Mesothelial cell of epicardium (in vitro differentiated cells): Measurements from ENCODE around the gene DHRS7B. TPM values are rescaled to one million over a fixed set of nuclear protein-coding genes. Genes with fewer than 3 reads are reported as not detected.

Experiments used
- DNase-seq, 2 experiments: peaks; one replicate each; pipeline ENCODE4 v3.0.0; 2021; ENCODE audit warnings: low spot score in 2 of 2; ENCODE audit not compliant: unreplicated experiment in 2 of 2
- H3K27ac Mint-ChIP-seq: 2 replicates; pipeline ENCODE4 v1.8.0; 2021; ENCODE audit warnings: mixed read lengths
- H3K27me3 Mint-ChIP-seq: 2 replicates; pipeline ENCODE4 v1.8.0; 2021; ENCODE audit warnings: low read depth, mixed read lengths
- H3K36me3 Mint-ChIP-seq: 2 replicates; pipeline ENCODE4 v1.8.0; 2021; ENCODE audit warnings: mixed read lengths
- H3K4me1 Mint-ChIP-seq: 2 replicates; pipeline ENCODE4 v1.8.0; 2021; ENCODE audit warnings: mixed read lengths
- H3K4me3 Mint-ChIP-seq: 2 replicates; pipeline ENCODE4 v1.8.0; 2021; ENCODE audit warnings: mild to moderate bottlenecking, moderate library complexity, mixed read lengths
- H3K9me3 Mint-ChIP-seq: 2 replicates; pipeline ENCODE4 v1.8.0; 2021; ENCODE audit warnings: mixed read lengths
- total RNA-seq: library from RNA; stranded (reverse); gene quantifications from 3 replicates; pipeline ENCODE4 v1.2.1, GENCODE V29; 2021
- TF ChIP-seq, protein P1 (sequence below): fragments of 200-600 bp; sonication (generic); IDR thresholded peaks from one replicate; pipeline ENCODE4 v1.5.0; 2021; ENCODE audit warnings: antibody characterized with exemption; ENCODE audit not compliant: unreplicated experiment

The DHRS7B gene
- total RNA-seq, 1 donor from 2014 or later, result 19.8 TPM

DNA sequence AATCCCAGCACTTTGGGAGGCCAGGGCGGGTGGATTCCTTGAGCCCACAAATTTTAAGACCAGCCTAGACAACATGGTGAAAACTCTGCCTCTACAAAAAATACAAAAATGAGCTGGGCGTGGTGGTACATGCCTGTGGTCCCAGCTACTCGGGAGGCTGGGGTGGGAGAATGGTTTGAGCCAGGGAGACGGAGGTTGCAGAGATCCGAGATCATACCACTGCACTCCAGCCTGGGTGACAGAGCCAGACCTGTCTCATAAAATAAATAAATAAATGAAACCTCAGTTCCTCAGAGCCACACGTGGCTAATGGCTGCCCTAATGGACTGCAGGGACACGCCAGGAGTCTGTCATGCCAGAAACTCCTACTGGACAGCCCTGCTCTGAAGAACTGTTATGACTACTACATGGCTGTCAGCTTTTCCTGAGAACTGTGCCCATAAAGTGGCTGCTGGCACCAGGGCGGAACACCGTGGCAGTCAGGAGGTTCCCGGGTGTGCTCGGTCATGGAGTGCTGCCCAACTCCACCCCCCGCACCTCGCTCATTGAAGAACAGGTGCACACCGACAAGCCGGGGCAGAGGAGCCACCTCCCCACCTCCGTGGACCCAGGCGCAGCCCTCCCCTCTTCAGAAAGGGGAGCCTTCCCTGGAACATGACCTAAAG lies 82.9 kb downstream of the DHRS7B start:
- Mint-ChIP-seq H3K4me3 (no peak overlapping the region), H3K27me3 (no peaks in the 10 kb centered on the region), H3K9me3 (no peaks in the 10 kb centered on the region), H3K36me3 (peaks cover 6% of the 10 kb centered on the region), H3K4me1 (peaks cover 20% of the 10 kb centered on the region), H3K27ac (no peak overlapping the region)
- TF ChIP-seq, protein P1, sequence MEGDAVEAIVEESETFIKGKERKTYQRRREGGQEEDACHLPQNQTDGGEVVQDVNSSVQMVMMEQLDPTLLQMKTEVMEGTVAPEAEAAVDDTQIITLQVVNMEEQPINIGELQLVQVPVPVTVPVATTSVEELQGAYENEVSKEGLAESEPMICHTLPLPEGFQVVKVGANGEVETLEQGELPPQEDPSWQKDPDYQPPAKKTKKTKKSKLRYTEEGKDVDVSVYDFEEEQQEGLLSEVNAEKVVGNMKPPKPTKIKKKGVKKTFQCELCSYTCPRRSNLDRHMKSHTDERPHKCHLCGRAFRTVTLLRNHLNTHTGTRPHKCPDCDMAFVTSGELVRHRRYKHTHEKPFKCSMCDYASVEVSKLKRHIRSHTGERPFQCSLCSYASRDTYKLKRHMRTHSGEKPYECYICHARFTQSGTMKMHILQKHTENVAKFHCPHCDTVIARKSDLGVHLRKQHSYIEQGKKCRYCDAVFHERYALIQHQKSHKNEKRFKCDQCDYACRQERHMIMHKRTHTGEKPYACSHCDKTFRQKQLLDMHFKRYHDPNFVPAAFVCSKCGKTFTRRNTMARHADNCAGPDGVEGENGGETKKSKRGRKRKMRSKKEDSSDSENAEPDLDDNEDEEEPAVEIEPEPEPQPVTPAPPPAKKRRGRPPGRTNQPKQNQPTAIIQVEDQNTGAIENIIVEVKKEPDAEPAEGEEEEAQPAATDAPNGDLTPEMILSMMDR, result no peak
- no peak for DNase-seq

DNA sequence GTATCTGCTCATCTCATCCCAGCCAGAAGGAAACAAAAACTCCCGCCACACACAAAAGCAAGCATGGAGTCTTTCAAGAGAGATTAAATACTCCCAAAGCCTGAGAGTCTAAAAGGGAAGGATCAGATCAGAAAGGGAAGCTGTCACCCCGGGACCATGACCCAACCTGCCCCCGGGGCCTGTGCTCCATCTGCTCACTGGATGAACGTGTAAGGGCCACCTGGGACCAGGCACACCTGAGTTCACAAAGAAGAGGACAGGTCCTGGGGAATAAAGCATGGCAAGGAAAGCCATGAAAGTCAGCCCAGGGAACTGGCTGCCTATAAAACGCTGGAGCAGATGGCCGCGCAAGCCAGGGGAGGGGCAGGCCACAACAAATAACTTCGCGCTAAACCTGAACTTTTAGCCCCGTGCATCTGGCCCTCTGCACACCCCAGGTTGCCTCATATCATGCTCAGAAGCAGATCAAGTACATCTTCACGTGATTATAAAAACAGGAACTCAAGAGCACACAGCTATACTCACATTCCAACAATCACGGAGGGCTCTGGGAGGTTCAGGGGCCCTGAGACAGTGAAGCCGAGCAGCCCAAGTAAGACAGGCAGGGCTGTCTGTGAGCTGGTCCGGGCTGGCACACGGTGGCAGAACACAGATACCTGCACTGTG lies 83.8 kb downstream of the DHRS7B start:
- TF ChIP-seq, protein P1, result no peak
- Mint-ChIP-seq H3K27me3 (no peaks in the 10 kb centered on the region), H3K9me3 (no peaks in the 10 kb centered on the region), H3K27ac (no peak overlapping the region), H3K4me1 (peaks cover 28% of the 10 kb centered on the region), H3K36me3 (peaks cover 6% of the 10 kb centered on the region), H3K4me3 (no peak overlapping the region)
- DNase-seq, result no peak

DNA sequence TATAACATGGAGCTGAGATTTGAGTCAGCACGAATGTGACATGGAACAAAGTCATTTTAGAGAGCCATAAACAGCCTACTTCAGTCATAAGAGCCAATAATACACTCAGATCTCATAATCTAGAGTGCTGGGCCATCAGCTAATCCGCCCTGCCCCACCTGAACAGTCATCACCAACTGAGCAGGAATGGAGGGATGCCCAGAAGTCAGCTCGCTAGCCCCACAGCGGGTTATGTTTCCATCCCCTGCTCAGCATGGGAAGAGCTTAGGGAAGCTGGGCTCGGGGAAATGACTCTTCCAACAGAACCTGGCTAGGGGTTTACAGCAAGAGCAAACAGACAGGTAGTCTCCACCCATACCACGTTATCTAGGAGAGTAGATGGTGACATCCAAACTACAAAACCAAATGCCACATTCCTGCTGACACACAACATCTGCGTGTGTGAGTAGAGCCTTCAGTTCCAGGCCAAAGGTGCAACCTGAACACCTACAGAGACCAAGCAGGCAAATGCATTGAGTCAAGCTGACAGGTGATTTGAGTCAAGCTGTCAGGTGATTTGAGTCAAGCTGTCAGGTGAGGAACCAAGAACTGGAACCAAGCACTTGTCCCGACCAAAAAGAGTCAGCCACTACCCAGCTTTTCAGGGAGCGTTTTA lies 85.2 kb downstream of the DHRS7B start:
- H3K27ac Mint-ChIP-seq, result no peak overlapping the region
- peaks cover 35% of the 10 kb centered on the region for H3K4me1 Mint-ChIP-seq
- H3K27me3 Mint-ChIP-seq, result no peaks in the 10 kb centered on the region
- TF ChIP-seq, protein P1, result no peak
- peaks cover 4% of the 10 kb centered on the region for H3K36me3 Mint-ChIP-seq
- H3K4me3 Mint-ChIP-seq, result peak overlapping the region; percentile 92
- no peaks in the 10 kb centered on the region for H3K9me3 Mint-ChIP-seq
- no peak for DNase-seq

DNA sequence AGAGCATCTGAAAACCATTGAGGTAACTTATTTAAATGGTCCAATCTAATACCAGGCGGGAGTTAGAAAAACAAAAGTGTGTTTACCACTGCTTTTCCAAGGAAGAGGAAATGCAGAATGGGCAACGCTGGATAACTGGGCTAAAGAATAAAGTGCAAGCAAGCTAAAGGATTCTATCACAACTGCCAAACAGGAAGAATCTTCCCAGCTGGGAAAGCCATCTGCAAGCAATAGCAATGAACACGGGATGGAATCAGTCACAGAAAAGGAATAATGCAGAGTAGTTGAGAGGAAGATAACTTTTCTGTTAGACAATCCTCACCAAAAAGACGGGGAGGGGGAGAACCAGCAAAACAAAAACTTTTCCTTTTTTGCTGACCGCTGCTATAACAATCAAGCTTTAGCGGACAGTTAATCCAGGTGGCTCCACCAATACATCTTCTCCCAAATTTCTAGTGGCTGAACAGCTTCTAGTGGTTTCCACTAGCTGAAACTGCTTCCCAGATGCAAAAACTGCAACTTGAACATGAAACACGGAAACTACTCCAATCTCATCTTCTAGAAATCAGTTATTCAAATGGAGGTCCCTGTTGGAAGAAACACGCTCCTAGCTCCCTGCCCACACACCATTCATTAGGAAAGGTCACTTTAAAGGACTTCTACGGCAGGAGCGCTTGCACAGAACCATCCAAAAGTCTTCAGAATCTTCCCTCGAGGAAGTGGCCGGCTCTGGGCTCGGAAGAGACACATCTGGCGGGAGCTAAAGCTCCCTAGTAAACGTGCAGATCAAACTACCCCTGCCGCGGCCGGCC lies 86.3 kb downstream of the DHRS7B start:
- H3K27ac Mint-ChIP-seq, result peak overlapping the region; percentile 98
- no peaks in the 10 kb centered on the region for H3K27me3 Mint-ChIP-seq
- TF ChIP-seq, protein P1, result no peak
- peak overlapping the region; percentile 92 for H3K4me3 Mint-ChIP-seq
- no peaks in the 10 kb centered on the region for H3K9me3 Mint-ChIP-seq
- H3K4me1 Mint-ChIP-seq, result peaks cover 35% of the 10 kb centered on the region
- DNase-seq, result no peak
- H3K36me3 Mint-ChIP-seq, result peaks cover 3% of the 10 kb centered on the region

DNA sequence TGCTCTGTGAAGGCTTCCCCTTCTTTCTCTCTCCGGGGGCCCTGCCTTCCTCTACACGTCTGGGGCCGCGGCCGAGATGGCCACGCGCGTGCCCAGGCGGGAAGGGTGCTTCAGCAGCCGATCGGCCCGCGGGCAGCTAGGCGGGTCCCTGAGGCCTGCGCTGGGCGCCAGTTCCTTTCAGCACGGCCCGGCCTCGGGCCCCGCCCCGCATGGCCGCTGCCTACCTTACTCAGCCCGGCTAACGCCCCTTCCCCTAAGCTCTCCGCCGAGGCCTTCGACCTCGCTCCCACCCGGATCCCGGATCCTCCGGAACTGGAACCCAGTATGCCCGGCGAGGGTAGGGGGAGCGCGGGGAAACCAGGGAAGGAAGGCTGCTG lies 86.9 kb downstream of the DHRS7B start:
- TF ChIP-seq, protein P1, result no peak
- Mint-ChIP-seq H3K9me3 (no peaks in the 10 kb centered on the region), H3K4me3 (peak overlapping the region; percentile 92), H3K4me1 (peaks cover 35% of the 10 kb centered on the region), H3K27ac (peak overlapping the region; percentile 98), H3K27me3 (no peaks in the 10 kb centered on the region), H3K36me3 (peaks cover under 1% of the 10 kb centered on the region)
- DNase-seq, result no peak
